ENCODE measurements around the gene CHTOP. TPM values are rescaled to one million over a fixed set of nuclear protein-coding genes. Genes with fewer than 3 reads are reported as not detected.
A peak's percentile ranks its signal among the peaks of the same experiment; 100 is the strongest.

CHTOP gene
- total and polyA plus RNA-seq, 2 of the 4 experiments (the other 2 are of a cell fraction), result 33.9 to 50.8 TPM

DNA sequence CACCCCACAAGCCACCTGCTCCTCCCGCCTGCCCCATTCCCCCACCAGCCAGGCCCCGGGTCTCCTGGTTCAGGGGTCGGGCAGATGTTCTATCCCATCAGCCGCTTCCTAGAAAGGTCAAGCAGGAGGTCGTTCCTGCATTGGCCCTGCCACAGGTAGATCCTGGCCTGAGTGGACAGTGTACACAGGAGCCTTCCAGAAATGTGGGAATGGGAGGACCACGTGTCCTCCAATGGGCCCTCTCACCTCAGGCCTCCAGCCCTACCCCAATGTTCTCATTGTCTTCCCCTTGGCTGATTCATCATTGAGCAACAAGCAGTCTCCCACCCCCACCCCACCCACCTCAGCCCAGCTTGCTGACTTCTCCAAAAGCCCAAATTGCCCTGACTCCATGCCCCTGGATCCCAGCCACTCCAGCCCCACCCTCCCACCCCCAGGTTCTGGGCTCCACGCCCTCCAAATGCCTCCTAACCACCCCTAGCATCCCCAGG lies 23.0 kb upstream of the CHTOP start:
- no peaks in the 10 kb centered on the region for H3K27me3 ChIP-seq (ENCODE audit: control insufficient read depth, insufficient read depth, low read length)
- WGBS, 2 experiments (ENCODE audit: extremely low coverage in 2 of 2, insufficient read length in 1 of 2), result no CpG with 5 or more reads among the region's 7 CpGs
- in situ Hi-C loops (cut with MboI; ENCODE audit: low sequenced_read_pairs), result no loop called here
- peak overlapping the region; percentile 44; the same call in 1 of the 2 replicates for H3K27ac ChIP-seq (ENCODE audit: insufficient read depth, low read length)
- H2BK5ac ChIP-seq (ENCODE audit: low read depth, low read length, poor library complexity, severe bottlenecking), result peak overlapping the region; percentile 91
- no peak for DNase-seq
- peaks cover 17% of the 10 kb centered on the region for H3K9me1 ChIP-seq (ENCODE audit: insufficient read depth, low read length)
- no peak overlapping the region for H2AFZ ChIP-seq (replicated peaks; ENCODE audit: low read length, poor library complexity)
- peaks cover 11% of the 10 kb centered on the region; the same call in 1 of the 2 replicates for H4K20me1 ChIP-seq (ENCODE audit: insufficient read depth, low read length)
- H3K36me3 ChIP-seq (ENCODE audit: control insufficient read depth, insufficient read depth, low read length), result peaks cover 20% of the 10 kb centered on the region
- no peak overlapping the region for H3K9ac ChIP-seq (ENCODE audit: low read depth, low read length)
- H4K5ac ChIP-seq (ENCODE audit: low read depth, low read length), result no peak overlapping the region
- H2AK9ac ChIP-seq (replicated peaks; ENCODE audit: low read depth, low read length, poor library complexity), result peak overlapping the region; percentile 34
- ATAC-seq (ENCODE audit: low read depth), result no peak
- H3K4me1 ChIP-seq (ENCODE audit: control insufficient read depth, insufficient read depth, low read length), result peaks cover 42% of the 10 kb centered on the region
- no peak overlapping the region for H3K56ac ChIP-seq (ENCODE audit: extremely low read depth, insufficient read depth, low read length)
- H3K23ac ChIP-seq (ENCODE audit: low read depth, low read length), result peak overlapping the region; percentile 93; the same call in 1 of the 2 replicates
- 0 out of 2 replicates have a peak overlapping the region, but pooled peaks have one; percentile 25 for H2BK120ac ChIP-seq (ENCODE audit: low read depth, low read length)
- intact Hi-C loops (cut with micrococcal nuclease), result no loop called here
- H4K8ac ChIP-seq (ENCODE audit: low read depth in 2 of 2, low read length in 2 of 2), result peak overlapping the region in 1 of 2 experiments; percentile 48; a peak in 2 of 4 replicates
- no peak overlapping the region for H3K18ac ChIP-seq (ENCODE audit: low read depth, low read length)
- peak overlapping the region; percentile 21; the same call in 1 of the 2 replicates for H2BK20ac ChIP-seq (ENCODE audit: low read depth, low read length)
- BruUV-seq (replicated peaks), result no TSS peak
- H3K9me3 ChIP-seq (ENCODE audit: control insufficient read depth, insufficient read depth, low read length), result no peaks in the 10 kb centered on the region
- H2AK5ac ChIP-seq (ENCODE audit: low read depth, low read length), result peak overlapping the region; percentile 91
- dilution Hi-C loops (cut with HindIII; ENCODE audit: low sequenced_read_pairs, unreplicated experiment), result no loop called here
- peak overlapping the region; percentile 87; the same call in 1 of the 2 replicates for H3K4ac ChIP-seq (ENCODE audit: low read depth, low read length)
- H3K79me1 ChIP-seq (ENCODE audit: low read depth in 1 of 2, low read length in 2 of 2), result peaks cover 15 to 66% of the 10 kb centered on the region in 2 experiments
- no peak overlapping the region for H4K91ac ChIP-seq (ENCODE audit: insufficient read depth, low read depth, low read length)
- no peak overlapping the region for H2BK15ac ChIP-seq (ENCODE audit: low read depth, low read length)
- H3K4me3 ChIP-seq (ENCODE audit: insufficient read depth, low read depth, low read length), result no peak overlapping the region
- peak overlapping the region; percentile 94 for H3K4me2 ChIP-seq (ENCODE audit: low read depth, low read length)
- ChIA-PET POLR2A (ENCODE audit: unreplicated experiment) (interaction anchor here (1.1 to 1.3 kb wide), 2 partner anchors 17 to 23 kb away, joined by 3 read pairs; partner anchors contain the start of genes CHTOP and S100A13), CTCF (interaction anchor here (0.7 to 0.9 kb wide), 2 partner anchors 16 to 17 kb away, joined by 3 to 4 read pairs; partner anchors contain the start of gene S100A13)
- TF ChIP-seq RFX5 (IDR thresholded peaks at IDR 0.05; ENCODE audit: low read depth, low read length), result no peak
- peak; percentile 71 for TF ChIP-seq CEBPB (IDR thresholded peaks at IDR 0.05; ENCODE audit: low read depth, low read length)
- peak overlapping the region; percentile 93 for H3K14ac ChIP-seq (replicated peaks; ENCODE audit: low read depth, low read length)
